Kidney (tissue), 14 donors: ENCODE measurements around the gene ERI2. TPM values are rescaled to one million over a fixed set of nuclear protein-coding genes. Genes with fewer than 3 reads are reported as not detected.

Experiments
- DNase-seq, 5 donors: peaks; one replicate each; pipeline ENCODE4 v3.0.0-alpha.2; 2013 to 2020
- FAIRE-seq: peaks from 2 replicates; lab custom pipeline; 2012; peaks lifted over from hg19 to GRCh38; lab: Jason Lieb, UNC
- H3K27ac ChIP-seq, 2 donors: one replicate each; pipeline ENCODE4 v1.7.0; 2013; ENCODE audit warnings: low read depth in 2 of 2, low read length in 2 of 2, inconsistent platforms in 1 of 2
- H3K27me3 ChIP-seq: one replicate; pipeline ENCODE4 v1.7.1; 2013; ENCODE audit warnings: low read length, inconsistent platforms; ENCODE audit not compliant: control insufficient read depth, insufficient read depth
- H3K36me3 ChIP-seq, 3 donors: one replicate each; pipeline versions ENCODE4 v1.7.0 to v1.7.1; 2013; ENCODE audit warnings: low read length in 3 of 3, control low read depth in 1 of 3, inconsistent platforms in 1 of 3; ENCODE audit not compliant: insufficient read depth in 3 of 3, control insufficient read depth in 2 of 3
- H3K4me1 ChIP-seq, 3 donors: one replicate each; pipeline versions ENCODE4 v1.7.0 to v1.7.1; 2013; ENCODE audit warnings: low read length in 3 of 3, inconsistent platforms in 1 of 3, low read depth in 1 of 3; ENCODE audit not compliant: control insufficient read depth in 2 of 3, insufficient read depth in 2 of 3
- H3K4me3 ChIP-seq, 3 donors: one replicate each; pipeline versions ENCODE4 v1.7.0 to v1.8.1; 2013; ENCODE audit warnings: low read length in 3 of 3, control low read depth in 1 of 3, inconsistent platforms in 1 of 3
- H3K9ac ChIP-seq, 3 donors: one replicate each; pipeline versions ENCODE4 v1.7.0 to v1.7.1; 2013; ENCODE audit warnings: low read length in 3 of 3, control low read depth in 1 of 3, inconsistent platforms in 1 of 3
- H3K9me3 ChIP-seq, 3 donors: one replicate each; pipeline versions ENCODE4 v1.7.0 to v1.7.1; 2013; ENCODE audit warnings: low read length in 3 of 3, control low read depth in 1 of 3, inconsistent platforms in 1 of 3; ENCODE audit not compliant: control insufficient read depth in 2 of 3, insufficient read depth in 1 of 3
- intact Hi-C: fragments of 100-400 bp; cut with DNase I; formaldehyde crosslinking; loops from one replicate; pipeline ENCODE4 v1.11.1; 2022
- polyA plus RNA-seq: library from polyadenylated mRNA; stranded (reverse); fragments of 350-450 nt; fragmentation: Illumina TruSeq; extraction: RNeasy Lipid Tissue Mini Kit (QIAGEN cat#74804); gene quantifications from one replicate; pipeline ENCODE4 v1.2.3, GENCODE V29; 2014; ENCODE audit warnings: low read depth, low replicate concordance; ENCODE audit not compliant: insufficient read depth
- total RNA-seq: library from RNA; stranded (reverse); fragmentation: NEBNext Ultra II Directional; extraction: Animal tissue kit (Norgen Biotek cat#: 25700); gene quantifications from one replicate; pipeline ENCODE4 v1.2.1, GENCODE V29; 2021
- TF ChIP-seq, protein P1 (sequence below): IDR thresholded peaks from 3 replicates; pipeline ENCODE4 v1.5.1; 2012; ENCODE audit warnings: mild to moderate bottlenecking, moderate library complexity, borderline replicate concordance; ENCODE audit not compliant: insufficient read depth; ENCODE audit errors: extremely low read depth
- donor health status: control.
- donor health status: control.
- donor health status: control.
- donor health status: control.
- donor health status: control.
- donor health status: DM: yes; HTN: yes; CAD: no.
- donor health status: Normal renal cell carcinoma (clear cell type).

ERI2 gene
- total and polyA plus RNA-seq, 2 donors from 2014 or later, result 7.1 to 14.3 TPM

DNA sequence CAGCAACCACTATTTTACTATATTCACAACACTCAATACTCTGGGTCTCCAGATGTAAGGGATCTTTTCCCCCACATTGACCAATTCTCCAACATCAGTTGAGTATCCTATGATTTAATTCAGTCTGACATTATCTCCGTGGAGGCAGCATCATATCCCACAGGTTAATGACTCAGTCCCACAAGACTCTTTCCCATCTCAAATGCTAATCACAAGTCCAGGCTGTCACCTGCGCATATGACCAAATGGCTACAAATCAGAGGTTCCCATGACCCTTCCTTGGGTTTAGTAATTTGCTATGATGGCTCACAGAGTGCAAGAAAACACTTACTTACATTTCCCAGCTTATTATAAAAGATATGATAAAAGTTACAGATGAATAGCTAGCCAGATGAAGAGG lies 23.8 kb downstream of the ERI2 start:
- TF ChIP-seq, protein P1, sequence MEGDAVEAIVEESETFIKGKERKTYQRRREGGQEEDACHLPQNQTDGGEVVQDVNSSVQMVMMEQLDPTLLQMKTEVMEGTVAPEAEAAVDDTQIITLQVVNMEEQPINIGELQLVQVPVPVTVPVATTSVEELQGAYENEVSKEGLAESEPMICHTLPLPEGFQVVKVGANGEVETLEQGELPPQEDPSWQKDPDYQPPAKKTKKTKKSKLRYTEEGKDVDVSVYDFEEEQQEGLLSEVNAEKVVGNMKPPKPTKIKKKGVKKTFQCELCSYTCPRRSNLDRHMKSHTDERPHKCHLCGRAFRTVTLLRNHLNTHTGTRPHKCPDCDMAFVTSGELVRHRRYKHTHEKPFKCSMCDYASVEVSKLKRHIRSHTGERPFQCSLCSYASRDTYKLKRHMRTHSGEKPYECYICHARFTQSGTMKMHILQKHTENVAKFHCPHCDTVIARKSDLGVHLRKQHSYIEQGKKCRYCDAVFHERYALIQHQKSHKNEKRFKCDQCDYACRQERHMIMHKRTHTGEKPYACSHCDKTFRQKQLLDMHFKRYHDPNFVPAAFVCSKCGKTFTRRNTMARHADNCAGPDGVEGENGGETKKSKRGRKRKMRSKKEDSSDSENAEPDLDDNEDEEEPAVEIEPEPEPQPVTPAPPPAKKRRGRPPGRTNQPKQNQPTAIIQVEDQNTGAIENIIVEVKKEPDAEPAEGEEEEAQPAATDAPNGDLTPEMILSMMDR, result no peak
- Histone ChIP-seq H3K4me3 (no peak overlapping the region), H3K36me3 (peaks cover 2 to 23% (median 4%) of the 10 kb centered on the region in 3 donors), H3K4me1 (no peaks in the 10 kb centered on the region), H3K27me3 (no peaks in the 10 kb centered on the region), H3K9ac (no peak overlapping the region), H3K9me3 (no peaks in the 10 kb centered on the region), H3K27ac (no peak overlapping the region)
- DNase-seq, result no peak
- intact Hi-C loops, result no loop called here
- FAIRE-seq, result no peak

DNA sequence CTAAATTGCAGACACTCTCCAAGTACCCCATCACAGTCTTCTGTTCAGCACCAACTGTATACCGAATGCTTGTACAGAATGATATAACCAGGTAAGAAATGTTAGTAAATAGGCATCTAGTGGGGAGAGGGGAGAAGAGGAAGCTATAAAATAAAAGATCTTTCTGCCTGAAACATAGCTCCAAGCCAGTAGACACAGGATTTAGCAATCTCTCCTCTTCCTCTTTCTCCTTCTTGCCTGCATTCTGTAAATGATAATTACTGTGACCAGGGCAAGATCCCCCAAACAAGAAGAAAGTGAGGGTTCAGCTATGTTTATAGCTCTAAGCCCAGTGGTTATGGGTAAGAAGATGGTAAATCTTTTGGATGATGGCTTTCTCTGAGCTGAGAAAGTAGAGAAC lies 24.6 kb downstream of the ERI2 start:
- DNase-seq (no peak), FAIRE-seq (no peak)
- no peak overlapping the region for H3K27ac ChIP-seq
- H3K9ac ChIP-seq, result no peak overlapping the region
- H3K9me3 ChIP-seq, result no peaks in the 10 kb centered on the region
- H3K27me3 ChIP-seq, result no peaks in the 10 kb centered on the region
- H3K4me3 ChIP-seq, result no peak overlapping the region
- H3K4me1 ChIP-seq, result no peaks in the 10 kb centered on the region
- TF ChIP-seq, protein P1, result no peak
- peaks cover 2 to 31% (median 4%) of the 10 kb centered on the region in 3 donors for H3K36me3 ChIP-seq
- intact Hi-C loops, result no loop called here

DNA sequence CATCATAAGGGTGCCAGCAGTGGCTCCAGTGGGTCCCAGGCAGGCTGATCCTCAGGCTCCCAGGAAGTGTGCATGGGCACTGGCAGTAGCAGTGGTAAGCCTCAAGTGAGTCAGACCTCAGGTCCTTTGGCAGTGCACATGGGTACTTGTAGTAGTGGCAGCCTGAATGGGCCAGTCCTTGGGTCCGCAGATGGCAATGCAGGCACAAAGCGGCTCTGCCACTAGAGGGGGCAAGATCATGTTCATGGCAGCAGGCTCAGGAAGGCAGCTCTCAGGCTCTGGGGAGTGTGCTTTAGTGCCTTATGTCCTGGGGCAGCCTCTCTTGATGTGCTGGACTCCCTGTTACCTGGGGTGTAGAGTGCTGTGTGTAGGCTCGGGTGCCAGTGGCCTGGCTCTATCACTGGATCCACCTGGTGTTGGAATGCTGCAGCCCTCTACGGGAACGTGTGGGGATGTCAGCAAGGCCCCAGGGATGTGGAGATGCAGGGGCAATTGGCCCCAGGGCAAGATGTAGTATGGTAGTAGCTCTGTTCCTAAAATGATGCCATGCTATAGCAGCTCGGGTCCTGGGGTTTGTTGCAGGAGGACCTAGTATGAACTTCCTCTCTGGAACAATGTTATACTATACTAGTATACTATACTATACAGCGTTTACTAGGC lies 31.4 kb downstream of the ERI2 start:
- DNase-seq (peak; percentile 29 to 75 (median 46)), FAIRE-seq (no peak)
- intact Hi-C loops, result no loop called here

More for the DNA sequence above, 31.4 kb downstream of the ERI2 start:
- no peaks in the 10 kb centered on the region for H3K4me1 ChIP-seq
- H3K9me3 ChIP-seq, result no peaks in the 10 kb centered on the region
- H3K9ac ChIP-seq, result no peak overlapping the region
- peaks cover 0 to 27% (median 4%) of the 10 kb centered on the region in 3 donors for H3K36me3 ChIP-seq
- no peak overlapping the region for H3K27ac ChIP-seq
- no peak overlapping the region for H3K4me3 ChIP-seq
- H3K27me3 ChIP-seq, result no peaks in the 10 kb centered on the region
- TF ChIP-seq, protein P1, result peak; percentile 64
